Breast epithelium (tissue), 3 donors: ENCODE measurements around the gene MCRS1.

Source experiments
- CTCF ChIP-seq, 3 donors: fragments of 450-650 bp; IDR thresholded peaks; one replicate each; pipeline ENCODE4 v1.5.1; 2016 to 2017; ENCODE audit warnings: antibody characterized with exemption in 3 of 3, mild to moderate bottlenecking in 3 of 3, moderate library complexity in 3 of 3
- POLR2AphosphoS5 ChIP-seq, 3 donors: sonication (generic); formaldehyde crosslinking; IDR thresholded peaks; one replicate each; pipeline ENCODE4 v1.6.1; 2017; ENCODE audit warnings: antibody characterized with exemption in 3 of 3

GRCh38 chr12:49525942-49526341 is 42.0 kb downstream of the MCRS1 start:
- TF ChIP-seq CTCF (IDR thresholded peaks at IDR 0.05) = no peak
- TF ChIP-seq POLR2AphosphoS5 (IDR thresholded peaks at IDR 0.05) = no peak
